HepG2 (cell line): Measurements from ENCODE around the gene PADI4. TPM values are rescaled to one million over a fixed set of nuclear protein-coding genes. Genes with fewer than 3 reads are reported as not detected.

Experiments used
- ATAC-seq: fragments of 200-7000 bp; cut with Tn5 transposase; 3 replicates; pipeline ENCODE4 v1.9.1; 2020; ENCODE audit warnings: mild to moderate bottlenecking, moderate library complexity
- BruUV-seq: library from RNA; stranded (reverse); fragments of 400-500 nt; replicated peaks from 2 replicates; lab custom pipeline; 2021; lab: Mats Ljungman, UMichigan
- CTCF ChIA-PET: fragments of 300-600 bp; formaldehyde crosslinking; extraction: SDS; loops from one replicate; lab custom pipeline; 2021; ENCODE audit warnings: low total read pairs, inconsistent platforms, low intra/inter-chr PET ratio; lab: Yijun Ruan, JAX
- POLR2A ChIA-PET: fragments of 350-600 bp; sonication (Branson Sonifier 250); formaldehyde crosslinking; loops from one replicate; lab custom pipeline; 2020; ENCODE audit warnings: antibody characterized with exemption, inconsistent platforms; lab: Yijun Ruan, JAX
- DNase-seq: peaks from one replicate; pipeline ENCODE4 v3.0.0-alpha.2; 2015; ENCODE audit warnings: low spot score
- FAIRE-seq: peaks from 3 replicates; lab custom pipeline; 2011; peaks lifted over from hg19 to GRCh38; lab: Jason Lieb, UNC
- H2AFZ ChIP-seq: one replicate; pipeline ENCODE4 v1.6.1; 2011; ENCODE audit warnings: low read length, inconsistent platforms
- H3K27ac ChIP-seq: fragments of 300-600 bp; 3 replicates; pipeline ENCODE4 v1.8.0; 2011; ENCODE audit warnings: mixed run types, mild to moderate bottlenecking, mixed read lengths, low read length, inconsistent platforms; ENCODE audit not compliant: insufficient read depth; ENCODE audit errors: extremely low read length
- H3K27me3 ChIP-seq, 2 experiments: fragments of 200-600 bp in 1 of 2; 2 replicates in 1 of 2; 3 replicates in 1 of 2; pipeline versions ENCODE4 v1.6.0 to v1.8.0; 2011; ENCODE audit warnings: low read length in 2 of 2, mild to moderate bottlenecking in 2 of 2, moderate library complexity in 2 of 2, inconsistent platforms in 1 of 2; ENCODE audit not compliant: insufficient read depth in 2 of 2, control insufficient read depth in 1 of 2
- H3K36me3 ChIP-seq, 2 experiments: fragments of 200-600 bp in 1 of 2; replicated peaks in 1 of 2; 2 replicates in 1 of 2; 3 replicates in 1 of 2; pipeline versions ENCODE4 v1.5.1 to v1.8.0; 2011; ENCODE audit warnings: low read length in 2 of 2, inconsistent platforms in 1 of 2; ENCODE audit not compliant: insufficient read depth in 2 of 2, control insufficient read depth in 1 of 2
- H3K4me1 ChIP-seq: 2 replicates; pipeline ENCODE4 v1.5.1; 2012; ENCODE audit warnings: low read length, inconsistent platforms; ENCODE audit not compliant: insufficient read depth
- H3K4me2 ChIP-seq: 2 replicates; pipeline ENCODE4 v1.6.0; 2011; ENCODE audit warnings: low read depth, low read length, inconsistent platforms
- H3K4me3 ChIP-seq, 3 experiments: fragments of 200-600 bp in 1 of 3; sonication (generic), shearing (Covaris generic) in 1 of 3; replicated peaks in 1 of 3; 2 replicates each; pipeline ENCODE4 v1.5.1; 2011 to 2016; ENCODE audit warnings: low read length in 3 of 3, inconsistent platforms in 2 of 3, low read depth in 2 of 3, mild to moderate bottlenecking in 2 of 3, control low read depth in 1 of 3, mixed read lengths in 1 of 3; ENCODE audit not compliant: insufficient read depth in 1 of 3
- H3K79me2 ChIP-seq: one replicate; pipeline ENCODE4 v1.6.1; 2011; ENCODE audit warnings: low read length, inconsistent platforms; ENCODE audit not compliant: insufficient read depth
- H3K9ac ChIP-seq: 2 replicates; pipeline ENCODE4 v1.6.0; 2011; ENCODE audit warnings: mild to moderate bottlenecking, low read depth, low read length, inconsistent platforms; ENCODE audit not compliant: insufficient read depth
- H3K9me3 ChIP-seq: 2 replicates; pipeline ENCODE4 v1.5.1; 2012; ENCODE audit warnings: mild to moderate bottlenecking, low read length
- H4K20me1 ChIP-seq: 2 replicates; pipeline ENCODE4 v1.6.0; 2011; ENCODE audit warnings: inconsistent platforms, mild to moderate bottlenecking, low read length, moderate library complexity; ENCODE audit not compliant: insufficient read depth
- ARHGAP35 ChIP-seq: sonication (generic); formaldehyde crosslinking; IDR thresholded peaks from 2 replicates; pipeline ENCODE4 v1.9.0; 2022; ENCODE audit warnings: mild to moderate bottlenecking, inconsistent platforms, moderate library complexity, missing genetic modification reagents, borderline replicate concordance
- RAD51 ChIP-seq: fragments of 450-650 bp; IDR thresholded peaks from 2 replicates; pipeline ENCODE4 v1.6.1; 2016; ENCODE audit warnings: borderline replicate concordance
- THAP7 ChIP-seq: sonication (generic); formaldehyde crosslinking; IDR thresholded peaks from 2 replicates; pipeline ENCODE4 v1.8.1; 2023; ENCODE audit warnings: mild to moderate bottlenecking, missing genetic modification reagents
- USF2 ChIP-seq, 2 experiments: sonication (generic) in 1 of 2; formaldehyde crosslinking in 1 of 2; IDR thresholded peaks; 2 replicates each; pipeline versions ENCODE4 v1.5.1 to v1.6.1; 2011 to 2020; ENCODE audit warnings: borderline replicate concordance in 1 of 2, low read depth in 1 of 2, low read length in 1 of 2, mild to moderate bottlenecking in 1 of 2, missing genetic modification reagents in 1 of 2, moderate library complexity in 1 of 2
- WGBS: methylation state at CpG from one replicate; pipeline ENCODE4 v1.1.6; 2017; ENCODE audit warnings: low lambda C conversion rate; 5-methylcytosine and 5-hydroxymethylcytosine counted together
- in situ Hi-C: cut with HindIII; loops from 2 replicates; pipeline ENCODE4 v1.10.0; 2017; ENCODE audit warnings: low pct_unique_long_range_greater_than_20kb; ENCODE audit not compliant: extremely low pct_ligation_motif_present
- intact Hi-C: fragments of 100-400 bp; cut with micrococcal nuclease; formaldehyde crosslinking; loops from one replicate; pipeline ENCODE4 v1.10.0; 2022; ENCODE audit not compliant: unreplicated experiment
- polyA plus RNA-seq, 8 experiments: library from polyadenylated mRNA; depleted of rRNA in 3 of 8; stranded (reverse) in 7 of 8; unstranded in 1 of 8; fragments of >200 nt; fragmentation: Illumina TruSeq in 4 of 8; extraction: Trizol in 4 of 8; gene quantifications; 2 replicates each; pipeline versions ENCODE4 v1.2.1 to v1.2.3, GENCODE V29; 2011 to 2016; ENCODE audit warnings: low read depth in 4 of 8, missing spikeins in 1 of 8, mixed read lengths in 1 of 8; ENCODE audit not compliant: insufficient read depth in 1 of 8
- total RNA-seq, 5 experiments: library from RNA; depleted of rRNA; stranded (reverse); fragments of >200 nt; fragmentation: Illumina TruSeq; extraction: Trizol; gene quantifications; 2 replicates each; pipeline ENCODE4 v1.2.3, GENCODE V29; 2016; ENCODE audit warnings: low read depth in 1 of 5

PADI4 gene
- total and polyA plus RNA-seq, 2 of the 13 experiments (the other 11 are each of a cell fraction or from before 2014, with no cell fraction given): 0.04 TPM

- no peak overlapping the region for H3K27ac ChIP-seq
- in situ Hi-C loops: no loop called here
- no peak for DNase-seq
Measured at GRCh38 chr1:17377325-17377953, 69.4 kb downstream of the PADI4 start.

More at GRCh38 chr1:17377325-17377953, 69.4 kb downstream of the PADI4 start:
- intact Hi-C loops: no loop called here
- Histone ChIP-seq H3K4me3 (no peak overlapping the region), H3K9me3 (no peaks in the 10 kb centered on the region), H3K9ac (no peak overlapping the region), H3K27me3 (peaks cover 12 to 50% of the 10 kb centered on the region in 2 experiments; a peak in 3 of 5 replicates), H3K4me1 (no peaks in the 10 kb centered on the region), H3K4me2 (no peak overlapping the region), H2AFZ (no peak overlapping the region), H3K79me2 (no peaks in the 10 kb centered on the region), H3K36me3 (no peaks in the 10 kb centered on the region), H4K20me1 (peaks cover 3% of the 10 kb centered on the region; the same call in 1 of the 2 replicates)
- CTCF ChIA-PET: no interaction called here
- TF ChIP-seq USF2 (IDR thresholded peaks at IDR 0.05; ENCODE audit: low read depth, low read length) (peak; percentile 67), USF2 (CRISPR knock-in tag; IDR thresholded peaks at IDR 0.05; ENCODE audit: borderline replicate concordance) (no peak), THAP7 (no peak), RAD51 (peak; percentile 77), ARHGAP35 (CRISPR knock-in tag) (no peak)
- FAIRE-seq (no peak), ATAC-seq (no peak)
- POLR2A ChIA-PET: no interaction called here
- BruUV-seq: no TSS peak
- 20% methylated on average over 16 of the region's 16 CpGs for WGBS
